ENCODE data around the gene GPR157.

The GPR157 gene

DNA sequence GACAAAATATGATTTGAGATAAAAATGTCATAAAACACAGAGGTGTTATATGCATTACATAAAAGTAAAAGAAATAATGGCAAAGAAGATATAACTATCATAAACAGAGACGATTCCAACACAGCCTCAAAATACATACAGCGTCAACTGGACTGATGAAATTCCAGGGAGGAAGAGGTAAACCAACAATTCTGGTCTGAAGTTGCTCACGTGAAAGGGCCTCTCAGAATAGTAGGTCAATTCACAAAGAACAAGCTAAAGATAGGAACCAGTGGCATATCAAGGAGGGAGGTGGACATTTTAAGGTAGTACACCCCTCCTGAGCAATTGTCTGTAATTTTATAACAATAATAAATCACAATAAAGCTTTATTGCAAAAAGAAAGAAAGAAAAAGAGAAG is 78.1 kb downstream of the GPR157 start:
- Histone ChIP-seq H3K4me3 (ENCODE audit: low read depth in 1 of 2, low read length in 2 of 2) (no peak overlapping the region), H3K4me1 (ENCODE audit: control insufficient read depth in 1 of 2, insufficient read depth in 2 of 2, low read length in 2 of 2) (no peaks in the 10 kb centered on the region), H3K9ac (ENCODE audit: low read depth in 1 of 2, low read length in 2 of 2) (no peak overlapping the region), H3K27me3 (ENCODE audit: control insufficient read depth in 1 of 2, insufficient read depth in 2 of 2, low read length in 2 of 2) (no peaks in the 10 kb centered on the region), H3K9me3 (ENCODE audit: control insufficient read depth in 1 of 2, low read length in 2 of 2) (no peaks in the 10 kb centered on the region), H3K36me3 (ENCODE audit: control insufficient read depth in 1 of 2, insufficient read depth in 2 of 2, low read length in 2 of 2) (peaks cover 0 to 26% of the 10 kb centered on the region in 2 donors), H3K27ac (ENCODE audit: low read depth, low read length) (no peak overlapping the region)
